PC-3 (cell line): ENCODE data around the gene MAPKAPK3. TPM values are rescaled to one million over a fixed set of nuclear protein-coding genes. Genes with fewer than 3 reads are reported as not detected.
A peak's percentile ranks its signal among the peaks of the same experiment; 100 is the strongest.

ENCODE experiments used
- ATAC-seq: fragments of 200-7000 bp; cut with Tn5 transposase; 2 replicates; pipeline ENCODE4 v1.9.1; 2020; ENCODE audit warnings: mild to moderate bottlenecking, moderate library complexity
- BruUV-seq: library from RNA; stranded (reverse); fragments of 400-500 nt; replicated peaks from 2 replicates; lab custom pipeline; 2021; lab: Mats Ljungman, UMichigan
- CTCF ChIA-PET: fragments of 300-600 bp; sonication (Branson Sonifier 250); formaldehyde crosslinking; loops from one replicate; lab custom pipeline; 2022; ENCODE audit warnings: antibody characterized with exemption; lab: Charles Lee
- POLR2A ChIA-PET: fragments of 300-600 bp; sonication (Branson Sonifier 250); formaldehyde crosslinking; loops from one replicate; lab custom pipeline; 2022; ENCODE audit warnings: antibody characterized with exemption; ENCODE audit not compliant: unreplicated experiment; lab: Charles Lee
- DNase-seq: peaks from one replicate; pipeline ENCODE4 v3.0.0-alpha.2; 2015
- H2AFZ ChIP-seq: fragments of 300-600 bp; sonication (generic); 2 replicates; pipeline ENCODE4 v1.6.0; 2016; ENCODE audit warnings: antibody characterized with exemption, low read length
- H3F3A ChIP-seq: fragments of 300-600 bp; sonication (generic); one replicate; pipeline ENCODE4 v1.6.0; 2017; ENCODE audit warnings: antibody characterized with exemption, low read length, control low read depth, mild to moderate bottlenecking; ENCODE audit not compliant: unreplicated experiment
- H3K27ac ChIP-seq: fragments of 300-600 bp; sonication (generic); 2 replicates; pipeline ENCODE4 v1.5.1; 2016; ENCODE audit warnings: mild to moderate bottlenecking, low read length
- H3K27me3 ChIP-seq: fragments of 300-600 bp; sonication (generic); 2 replicates; pipeline ENCODE4 v1.6.1; 2016; ENCODE audit warnings: low read length, mixed read lengths
- H3K36me3 ChIP-seq: fragments of 300-600 bp; sonication (generic); 2 replicates; pipeline ENCODE4 v1.6.1; 2016; ENCODE audit warnings: low read depth, mixed run types, low read length, mixed read lengths
- H3K4me1 ChIP-seq: fragments of 300-600 bp; sonication (generic); 2 replicates; pipeline ENCODE4 v1.5.1; 2016; ENCODE audit warnings: low read length; ENCODE audit not compliant: insufficient read depth
- H3K4me2 ChIP-seq: fragments of 300-600 bp; sonication (generic); 2 replicates; pipeline ENCODE4 v1.6.0; 2016; ENCODE audit warnings: low read length
- H3K4me3 ChIP-seq: fragments of 300-600 bp; sonication (generic); 2 replicates; pipeline ENCODE4 v1.5.1; 2016; ENCODE audit warnings: mild to moderate bottlenecking, low read length, mixed read lengths
- H3K79me2 ChIP-seq: fragments of 300-600 bp; sonication (generic); 2 replicates; pipeline ENCODE4 v1.6.1; 2017; ENCODE audit warnings: low read length, mixed read lengths
- H3K9ac ChIP-seq: fragments of 300-600 bp; sonication (generic); 2 replicates; pipeline ENCODE4 v1.6.0; 2016; ENCODE audit warnings: mild to moderate bottlenecking, low read length
- H3K9me2 ChIP-seq: fragments of 300-600 bp; sonication (generic); replicated peaks from 2 replicates; pipeline ENCODE4 v1.6.1; 2016; ENCODE audit warnings: mixed run types, low read length, mixed read lengths
- H3K9me3 ChIP-seq: fragments of 300-600 bp; sonication (generic); 2 replicates; pipeline ENCODE4 v1.6.1; 2016; ENCODE audit warnings: low read length, mixed read lengths
- H4K20me1 ChIP-seq: fragments of 300-600 bp; sonication (generic); 2 replicates; pipeline ENCODE4 v1.6.1; 2016; ENCODE audit warnings: low read length, mixed read lengths
- EZH2 ChIP-seq: fragments of 300-600 bp; sonication (generic); IDR thresholded peaks from one replicate; pipeline ENCODE4 v1.6.1; 2017; ENCODE audit warnings: antibody characterized with exemption, mild to moderate bottlenecking, low read length; ENCODE audit not compliant: unreplicated experiment
- EZH2phosphoT487 ChIP-seq: fragments of 300-600 bp; sonication (generic); IDR thresholded peaks from 2 replicates; pipeline ENCODE4 v1.6.1; 2018; ENCODE audit warnings: mild to moderate bottlenecking, antibody characterized with exemption, low read length, borderline replicate concordance
- intact Hi-C: fragments of 100-400 bp; cut with micrococcal nuclease; formaldehyde crosslinking; loops from 2 replicates; pipeline ENCODE4 v1.9.0; 2023
- total RNA-seq: library from RNA; depleted of rRNA; stranded (reverse); fragments of >200 nt; gene quantifications from 2 replicates; pipeline ENCODE4 v1.2.3, GENCODE V29; 2014
- TF ChIP-seq, protein P1 (sequence below): fragments of 300-600 bp; sonication (generic); conservative IDR thresholded peaks from 2 replicates; pipeline ENCODE4 v1.5.1; 2017; ENCODE audit warnings: antibody characterized with exemption, low read depth, mild to moderate bottlenecking, low read length

The MAPKAPK3 gene
- total RNA-seq, 1 experiment from 2014 or later = 142 TPM

DNA sequence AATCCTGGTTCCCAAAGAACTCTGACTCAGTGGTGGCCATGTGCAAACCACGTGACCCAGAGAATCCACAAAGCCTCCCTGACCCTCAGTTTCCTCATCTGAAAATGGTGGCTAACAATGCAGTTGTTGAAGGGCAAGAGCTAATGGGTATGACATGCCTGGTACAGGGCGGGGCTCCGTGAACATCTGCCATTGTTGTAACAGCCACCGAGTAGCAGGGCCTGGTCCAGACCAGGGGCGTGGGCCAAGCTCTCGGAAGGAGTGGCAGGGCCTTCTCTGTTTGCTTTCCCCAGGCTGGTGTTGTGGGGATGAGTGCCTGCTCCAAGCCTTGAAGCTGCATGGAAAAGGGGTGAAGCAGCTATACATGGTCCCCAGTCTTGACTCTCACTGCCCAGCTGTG lies 13.4 kb downstream of the MAPKAPK3 start:
- ATAC-seq (no peak), DNase-seq (no peak)
- TF ChIP-seq, protein P1, sequence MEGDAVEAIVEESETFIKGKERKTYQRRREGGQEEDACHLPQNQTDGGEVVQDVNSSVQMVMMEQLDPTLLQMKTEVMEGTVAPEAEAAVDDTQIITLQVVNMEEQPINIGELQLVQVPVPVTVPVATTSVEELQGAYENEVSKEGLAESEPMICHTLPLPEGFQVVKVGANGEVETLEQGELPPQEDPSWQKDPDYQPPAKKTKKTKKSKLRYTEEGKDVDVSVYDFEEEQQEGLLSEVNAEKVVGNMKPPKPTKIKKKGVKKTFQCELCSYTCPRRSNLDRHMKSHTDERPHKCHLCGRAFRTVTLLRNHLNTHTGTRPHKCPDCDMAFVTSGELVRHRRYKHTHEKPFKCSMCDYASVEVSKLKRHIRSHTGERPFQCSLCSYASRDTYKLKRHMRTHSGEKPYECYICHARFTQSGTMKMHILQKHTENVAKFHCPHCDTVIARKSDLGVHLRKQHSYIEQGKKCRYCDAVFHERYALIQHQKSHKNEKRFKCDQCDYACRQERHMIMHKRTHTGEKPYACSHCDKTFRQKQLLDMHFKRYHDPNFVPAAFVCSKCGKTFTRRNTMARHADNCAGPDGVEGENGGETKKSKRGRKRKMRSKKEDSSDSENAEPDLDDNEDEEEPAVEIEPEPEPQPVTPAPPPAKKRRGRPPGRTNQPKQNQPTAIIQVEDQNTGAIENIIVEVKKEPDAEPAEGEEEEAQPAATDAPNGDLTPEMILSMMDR = no peak
- TF ChIP-seq EZH2 (no peak), EZH2phosphoT487 (no peak)
- H3K27ac ChIP-seq = peak overlapping the region; percentile 6; the same call in 1 of the 2 replicates
- peaks cover 82% of the 10 kb centered on the region for H3K4me1 ChIP-seq
- H3K9ac ChIP-seq = no peak overlapping the region
- no peaks in the 10 kb centered on the region for H4K20me1 ChIP-seq
- BruUV-seq = no TSS peak
- no peak overlapping the region for H2AFZ ChIP-seq
- POLR2A ChIA-PET = no interaction called here
- H3K9me3 ChIP-seq = no peaks in the 10 kb centered on the region
- intact Hi-C loops = no loop called here
- no peaks in the 10 kb centered on the region for H3F3A ChIP-seq
- H3K36me3 ChIP-seq = peaks cover 4% of the 10 kb centered on the region
- CTCF ChIA-PET = interaction anchor here (0.6 kb wide), 1 partner anchor 418 kb away, joined by 4 read pairs; no protein-coding TSS in a partner anchor
- H3K27me3 ChIP-seq = no peaks in the 10 kb centered on the region
- H3K4me3 ChIP-seq = no peak overlapping the region
- peaks cover 95% of the 10 kb centered on the region for H3K79me2 ChIP-seq
- H3K9me2 ChIP-seq = no peaks in the 10 kb centered on the region
- H3K4me2 ChIP-seq = peak overlapping the region; percentile 23

DNA sequence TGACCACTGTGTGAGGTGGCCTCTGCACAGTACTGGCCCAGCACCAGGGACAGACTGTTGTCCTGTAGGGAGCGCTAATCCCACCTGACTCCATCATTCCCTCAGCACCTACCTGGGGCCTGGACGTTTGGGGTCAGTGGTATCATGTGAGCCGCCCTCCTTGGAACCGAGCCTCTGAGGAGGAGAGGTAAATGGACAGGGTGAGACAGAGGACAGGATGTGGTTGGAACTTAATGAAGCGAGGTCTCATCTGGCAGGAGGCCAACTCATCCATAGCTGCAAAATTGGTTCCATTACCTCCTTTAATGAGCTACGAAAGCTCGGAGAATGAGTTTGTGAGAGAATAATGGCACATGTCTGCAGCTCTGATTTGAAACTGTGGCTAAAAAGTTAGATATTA lies 13.9 kb downstream of the MAPKAPK3 start:
- no peaks in the 10 kb centered on the region for H3K9me2 ChIP-seq
- intact Hi-C loops = no loop called here
- H2AFZ ChIP-seq = no peak overlapping the region
- peaks cover 4% of the 10 kb centered on the region for H3K36me3 ChIP-seq
- ChIA-PET POLR2A (no interaction called here), CTCF (no interaction called here)
- no peak overlapping the region for H3K4me3 ChIP-seq
- ATAC-seq (no peak), DNase-seq (peak; percentile 55)
- H3K9me3 ChIP-seq = no peaks in the 10 kb centered on the region
- H3K79me2 ChIP-seq = peaks cover 95% of the 10 kb centered on the region
- H3K27me3 ChIP-seq = no peaks in the 10 kb centered on the region
- no peak overlapping the region for H3K9ac ChIP-seq
- H3K4me2 ChIP-seq = peak overlapping the region; percentile 23
- TF ChIP-seq, protein P1 = peak; percentile 22; the same call in 1 of the 2 replicates
- TF ChIP-seq EZH2 (no peak), EZH2phosphoT487 (no peak)
- no peaks in the 10 kb centered on the region for H4K20me1 ChIP-seq
- peak overlapping the region; percentile 6; the same call in 1 of the 2 replicates for H3K27ac ChIP-seq
- H3F3A ChIP-seq = no peaks in the 10 kb centered on the region
- no TSS peak for BruUV-seq
- peaks cover 78% of the 10 kb centered on the region for H3K4me1 ChIP-seq

DNA sequence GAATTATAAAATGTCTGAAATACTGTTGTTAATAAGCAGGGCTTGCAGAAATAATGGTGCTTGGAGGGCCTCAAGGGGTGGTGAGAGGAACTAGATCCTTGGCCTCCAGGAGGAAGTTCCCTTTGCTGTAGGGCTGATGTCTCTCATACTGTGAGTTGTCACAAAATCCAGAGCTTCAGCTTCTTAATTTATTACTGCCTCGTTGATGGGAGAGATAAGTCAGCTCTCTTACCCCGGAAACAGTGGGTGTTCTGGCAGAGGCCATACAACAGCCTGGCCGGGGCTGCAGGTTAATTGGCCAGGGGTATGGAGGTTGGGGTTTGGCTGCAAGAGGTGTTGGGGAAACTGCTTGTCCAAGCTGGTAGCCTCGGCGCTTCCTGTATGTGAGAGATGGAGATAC lies 15.5 kb downstream of the MAPKAPK3 start:
- peaks cover 4% of the 10 kb centered on the region for H3K36me3 ChIP-seq
- H2AFZ ChIP-seq = no peak overlapping the region
- H3K27ac ChIP-seq = no peak overlapping the region
- ChIA-PET CTCF (interaction anchor here (0.9 kb wide), 2 partner anchors 20 to 41 kb away, joined by 3 read pairs; no protein-coding TSS in a partner anchor), POLR2A (interaction anchor here (0.6 kb wide), 1 partner anchor 267 kb away, joined by 4 read pairs; no protein-coding TSS in a partner anchor)
- ATAC-seq = peak; percentile 21
- H3K4me3 ChIP-seq = no peak overlapping the region
- no peaks in the 10 kb centered on the region for H3K27me3 ChIP-seq
- no peaks in the 10 kb centered on the region for H3F3A ChIP-seq
- H3K79me2 ChIP-seq = peaks cover 98% of the 10 kb centered on the region
- TF ChIP-seq EZH2phosphoT487 (no peak), EZH2 (no peak)
- TF ChIP-seq, protein P1 = no peak
- peak overlapping the region; percentile 9; the same call in 1 of the 2 replicates for H3K4me2 ChIP-seq
- no TSS peak for BruUV-seq
- no peaks in the 10 kb centered on the region for H4K20me1 ChIP-seq
- H3K9me2 ChIP-seq = no peaks in the 10 kb centered on the region
- peaks cover 73% of the 10 kb centered on the region for H3K4me1 ChIP-seq
- no peaks in the 10 kb centered on the region for H3K9me3 ChIP-seq
- intact Hi-C loops = no loop called here
- peak; percentile 50 for DNase-seq
- no peak overlapping the region for H3K9ac ChIP-seq
